ENCODE data around the gene CFAP299.

The CFAP299 gene

GRCh38 chr4:80420638-80421037, 85.1 kb downstream of the CFAP299 start:
- no peak for DNase-seq (ENCODE audit: low spot score)
- TF ChIP-seq, protein P1, sequence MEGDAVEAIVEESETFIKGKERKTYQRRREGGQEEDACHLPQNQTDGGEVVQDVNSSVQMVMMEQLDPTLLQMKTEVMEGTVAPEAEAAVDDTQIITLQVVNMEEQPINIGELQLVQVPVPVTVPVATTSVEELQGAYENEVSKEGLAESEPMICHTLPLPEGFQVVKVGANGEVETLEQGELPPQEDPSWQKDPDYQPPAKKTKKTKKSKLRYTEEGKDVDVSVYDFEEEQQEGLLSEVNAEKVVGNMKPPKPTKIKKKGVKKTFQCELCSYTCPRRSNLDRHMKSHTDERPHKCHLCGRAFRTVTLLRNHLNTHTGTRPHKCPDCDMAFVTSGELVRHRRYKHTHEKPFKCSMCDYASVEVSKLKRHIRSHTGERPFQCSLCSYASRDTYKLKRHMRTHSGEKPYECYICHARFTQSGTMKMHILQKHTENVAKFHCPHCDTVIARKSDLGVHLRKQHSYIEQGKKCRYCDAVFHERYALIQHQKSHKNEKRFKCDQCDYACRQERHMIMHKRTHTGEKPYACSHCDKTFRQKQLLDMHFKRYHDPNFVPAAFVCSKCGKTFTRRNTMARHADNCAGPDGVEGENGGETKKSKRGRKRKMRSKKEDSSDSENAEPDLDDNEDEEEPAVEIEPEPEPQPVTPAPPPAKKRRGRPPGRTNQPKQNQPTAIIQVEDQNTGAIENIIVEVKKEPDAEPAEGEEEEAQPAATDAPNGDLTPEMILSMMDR (IDR thresholded peaks at IDR 0.05; ENCODE audit: extremely low read depth, insufficient read depth, missing control alignments), result no peak
- in situ Hi-C loops (cut with MboI; ENCODE audit: low pct_unique_long_range_greater_than_20kb, low sequenced_read_pairs, unreplicated experiment), result no loop called here

DNA sequence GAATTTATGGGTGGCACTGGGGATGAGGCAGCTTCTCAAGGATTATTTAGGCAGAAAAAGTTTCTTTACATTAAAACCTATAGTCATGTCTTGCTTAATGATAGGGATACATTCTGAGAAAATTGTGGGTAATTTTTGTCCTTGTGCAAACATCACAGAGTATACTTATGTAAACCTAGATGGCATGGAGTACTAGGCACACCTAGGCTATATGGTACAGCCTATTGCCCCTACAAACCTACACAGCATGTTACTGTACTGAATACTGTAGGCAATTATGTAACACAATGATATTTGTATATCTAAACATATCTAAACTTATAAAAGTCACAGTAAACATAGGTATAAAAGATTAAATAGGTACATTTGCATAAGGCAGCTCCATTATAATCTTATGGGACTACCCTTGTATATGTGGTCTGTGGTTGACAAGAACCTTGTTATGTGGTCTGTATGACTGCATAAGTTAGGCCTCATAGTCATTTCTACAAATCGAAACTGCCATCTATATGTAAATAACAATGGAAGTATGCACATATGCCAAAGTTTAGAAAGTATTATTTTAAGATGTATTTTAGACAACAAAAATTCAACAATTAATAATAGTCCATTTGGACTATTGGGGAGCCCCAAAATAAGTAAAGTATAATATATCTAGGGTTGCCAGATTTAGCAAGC, 87.3 kb downstream of the CFAP299 start:
- TF ChIP-seq, protein P1 (IDR thresholded peaks at IDR 0.05; ENCODE audit: extremely low read depth, insufficient read depth, missing control alignments), result no peak
- in situ Hi-C loops (cut with MboI; ENCODE audit: low pct_unique_long_range_greater_than_20kb, low sequenced_read_pairs, unreplicated experiment), result no loop called here
- no peak for DNase-seq (ENCODE audit: low spot score)

DNA sequence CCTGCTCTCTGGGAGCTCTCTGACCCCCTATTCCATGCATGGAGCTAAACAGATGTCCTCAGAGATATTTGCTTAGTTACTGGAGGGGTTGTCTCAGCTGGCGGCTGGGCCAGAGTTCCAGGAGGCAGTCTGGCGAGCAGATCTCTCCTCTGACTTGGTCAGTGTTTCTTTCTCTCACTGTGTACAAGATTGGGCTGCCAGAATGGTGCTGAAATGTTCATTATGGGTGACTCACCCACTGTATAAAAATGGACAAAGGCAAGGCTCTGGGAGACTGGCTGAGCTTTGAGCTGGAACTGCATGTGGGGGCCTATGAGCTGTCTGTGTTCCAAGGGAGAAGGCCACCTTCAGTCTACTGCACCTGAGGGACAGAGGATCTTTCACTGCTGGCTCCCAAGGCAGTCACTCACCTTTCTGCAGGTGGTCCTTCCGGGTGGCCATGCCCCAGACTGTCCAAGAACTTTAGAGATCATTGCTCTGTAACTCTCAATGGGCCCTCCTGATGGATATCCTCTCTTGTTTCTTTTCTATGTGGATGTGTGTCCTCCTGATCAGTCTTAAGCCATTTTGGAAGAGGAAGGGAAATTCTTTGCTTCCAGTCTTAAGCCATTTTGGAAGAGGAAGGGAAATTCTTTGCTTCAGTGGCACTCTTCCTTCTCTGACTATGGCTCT, 88.2 kb downstream of the CFAP299 start:
- in situ Hi-C loops (cut with MboI; ENCODE audit: low pct_unique_long_range_greater_than_20kb, low sequenced_read_pairs, unreplicated experiment), result no loop called here
- DNase-seq (ENCODE audit: low spot score), result no peak
- TF ChIP-seq, protein P1 (IDR thresholded peaks at IDR 0.05; ENCODE audit: extremely low read depth, insufficient read depth, missing control alignments), result no peak

DNA sequence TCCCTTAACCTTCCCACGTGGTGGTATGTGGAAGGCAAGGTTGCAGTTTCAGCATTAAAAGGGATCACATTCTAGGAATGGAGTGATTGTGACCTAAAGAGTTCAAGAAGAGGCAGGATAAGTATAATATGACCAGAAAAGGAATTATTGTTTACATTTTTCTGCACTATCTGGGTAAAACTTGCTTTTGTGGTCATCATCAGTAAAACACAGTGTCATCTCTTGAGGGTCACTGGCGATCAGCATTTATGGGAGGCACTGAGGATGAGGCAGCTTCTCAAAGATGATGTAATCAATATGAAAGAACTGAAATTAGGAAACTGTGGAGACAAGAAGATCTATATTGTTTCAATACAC, 88.7 kb downstream of the CFAP299 start:
- in situ Hi-C loops (cut with MboI; ENCODE audit: low pct_unique_long_range_greater_than_20kb, low sequenced_read_pairs, unreplicated experiment), result no loop called here
- TF ChIP-seq, protein P1 (IDR thresholded peaks at IDR 0.05; ENCODE audit: extremely low read depth, insufficient read depth, missing control alignments), result no peak
- no peak for DNase-seq (ENCODE audit: low spot score)

DNA sequence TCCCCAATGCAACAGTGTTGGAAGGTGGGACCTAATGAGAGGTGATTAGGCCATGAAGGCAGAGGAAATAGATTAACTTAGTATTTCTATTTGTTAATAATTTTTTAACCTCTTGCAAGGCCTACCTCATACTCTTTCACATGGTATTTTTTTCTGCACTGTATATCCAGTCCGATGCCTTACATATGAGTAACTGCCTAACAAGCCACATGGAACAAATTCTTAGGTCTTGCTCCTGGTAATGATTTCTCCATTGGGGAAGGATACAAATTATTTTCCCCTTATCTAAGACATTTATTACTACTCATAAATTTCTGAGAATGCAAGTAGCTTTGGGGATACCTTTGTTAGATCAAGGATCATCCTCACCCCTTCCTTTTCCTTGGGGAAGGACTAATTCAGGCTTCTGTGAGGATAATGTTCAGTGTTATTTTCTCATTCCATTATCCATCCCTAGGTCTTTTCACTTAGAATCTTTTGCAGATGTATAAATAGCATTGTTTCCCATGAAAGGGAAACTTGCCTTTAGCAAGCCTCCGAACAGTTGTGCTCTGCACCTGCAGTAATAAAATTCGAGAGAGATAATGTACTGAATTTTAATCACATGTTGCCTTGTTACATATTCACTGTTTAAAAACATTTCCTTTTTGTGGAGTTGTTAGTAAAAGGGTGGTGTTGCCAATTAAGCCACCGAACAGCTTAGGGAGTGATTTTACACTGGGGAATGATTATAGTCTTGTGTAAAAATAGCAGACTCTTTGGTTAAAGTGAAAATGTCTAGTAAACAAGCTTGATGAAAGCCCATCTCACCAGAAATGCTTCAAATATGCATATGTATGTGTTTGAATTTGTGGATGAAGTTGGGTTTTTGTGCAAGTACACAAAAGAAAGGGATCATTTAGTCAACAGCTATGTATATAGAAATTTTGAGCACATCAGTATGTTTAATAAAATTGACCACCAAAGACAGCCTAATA, 89.9 kb downstream of the CFAP299 start:
- TF ChIP-seq, protein P1 (IDR thresholded peaks at IDR 0.05; ENCODE audit: extremely low read depth, insufficient read depth, missing control alignments), result no peak
- in situ Hi-C loops (cut with MboI; ENCODE audit: low pct_unique_long_range_greater_than_20kb, low sequenced_read_pairs, unreplicated experiment), result no loop called here
- no peak for DNase-seq (ENCODE audit: low spot score)

- TF ChIP-seq, protein P1 (IDR thresholded peaks at IDR 0.05; ENCODE audit: extremely low read depth, insufficient read depth, missing control alignments), result no peak
- in situ Hi-C loops (cut with MboI; ENCODE audit: low pct_unique_long_range_greater_than_20kb, low sequenced_read_pairs, unreplicated experiment), result no loop called here
- DNase-seq (ENCODE audit: low spot score), result no peak
Measured at GRCh38 chr4:80431203-80431965, 95.9 kb downstream of the CFAP299 start.

Measured in GM13977 (cell line).